T-helper 17 cell (primary cell): Measurements from ENCODE around the gene SERPINA9. TPM values are rescaled to one million over a fixed set of nuclear protein-coding genes. Genes with fewer than 3 reads are reported as not detected.
"Not testable (repeated sequence)": the region's sequence is repeated elsewhere in the genome, so short reads cannot be mapped to it uniquely, and the experiment has no call there.

Experiments used
- ATAC-seq: fragments of 150-1000 bp; cut with Tn5 transposase; 2 replicates; pipeline ENCODE4 v1.10.0; 2021; ENCODE audit warnings: mild to moderate bottlenecking, moderate library complexity
- DNase-seq, 3 donors: peaks; one replicate each; pipeline versions ENCODE4 v3.0.0 to v3.0.0-alpha.2; 2020 to 2021
- H3K9me3 ChIP-seq: one replicate; pipeline ENCODE4 v1.7.0; 2013; ENCODE audit warnings: low read length, mild to moderate bottlenecking; ENCODE audit not compliant: control insufficient read depth, poor library complexity, severe bottlenecking
- H3K27ac Mint-ChIP-seq: one replicate; pipeline ENCODE4 v1.8.0; 2022; ENCODE audit warnings: mild to moderate bottlenecking, moderate library complexity, mixed read lengths
- H3K27me3 Mint-ChIP-seq: one replicate; pipeline ENCODE4 v1.8.0; 2022; ENCODE audit warnings: mixed read lengths
- H3K36me3 Mint-ChIP-seq: one replicate; pipeline ENCODE4 v1.8.0; 2022; ENCODE audit warnings: low read depth, mixed read lengths
- H3K4me1 Mint-ChIP-seq: one replicate; pipeline ENCODE4 v1.8.0; 2022; ENCODE audit warnings: mild to moderate bottlenecking, mixed read lengths
- H3K4me3 Mint-ChIP-seq: one replicate; pipeline ENCODE4 v1.8.0; 2022; ENCODE audit warnings: mild to moderate bottlenecking, moderate library complexity, mixed read lengths
- total RNA-seq, 4 donors: library from RNA in 2 of 4; stranded (reverse) in 2 of 4; gene quantifications; one replicate each; pipeline ENCODE4 v1.2.3 and lab custom pipeline; 2022 to 2026

Gene SERPINA9
- total RNA-seq, 2 donors from 2014 or later, result not detected

DNA sequence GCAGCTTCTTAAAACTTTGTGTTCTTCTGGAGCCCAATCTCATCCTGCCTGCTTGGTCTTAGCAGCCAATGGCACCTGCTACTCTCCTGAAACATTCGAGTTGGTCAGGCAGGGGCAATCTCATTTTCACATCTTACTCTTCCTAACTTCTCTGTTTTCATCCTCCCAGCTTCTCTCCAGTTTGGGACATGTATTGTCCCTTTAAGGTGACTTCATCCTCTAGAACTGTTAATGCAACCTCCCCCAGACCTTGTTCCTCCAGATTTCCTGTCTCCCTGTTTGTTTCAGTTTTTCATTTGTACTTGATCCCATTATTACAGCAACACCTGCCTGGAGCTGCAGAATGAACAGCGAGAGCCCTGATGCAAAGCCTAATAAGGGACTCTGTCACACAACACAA is 54.7 kb downstream of the SERPINA9 start:
- no peaks in the 10 kb centered on the region for H3K9me3 ChIP-seq
- DNase-seq, result no peak
- Mint-ChIP-seq H3K27ac (no peak overlapping the region), H3K4me3 (no peak overlapping the region), H3K4me1 (peaks cover 2% of the 10 kb centered on the region), H3K27me3 (peaks cover 16% of the 10 kb centered on the region), H3K36me3 (no peaks in the 10 kb centered on the region)
- ATAC-seq, result no peak

DNA sequence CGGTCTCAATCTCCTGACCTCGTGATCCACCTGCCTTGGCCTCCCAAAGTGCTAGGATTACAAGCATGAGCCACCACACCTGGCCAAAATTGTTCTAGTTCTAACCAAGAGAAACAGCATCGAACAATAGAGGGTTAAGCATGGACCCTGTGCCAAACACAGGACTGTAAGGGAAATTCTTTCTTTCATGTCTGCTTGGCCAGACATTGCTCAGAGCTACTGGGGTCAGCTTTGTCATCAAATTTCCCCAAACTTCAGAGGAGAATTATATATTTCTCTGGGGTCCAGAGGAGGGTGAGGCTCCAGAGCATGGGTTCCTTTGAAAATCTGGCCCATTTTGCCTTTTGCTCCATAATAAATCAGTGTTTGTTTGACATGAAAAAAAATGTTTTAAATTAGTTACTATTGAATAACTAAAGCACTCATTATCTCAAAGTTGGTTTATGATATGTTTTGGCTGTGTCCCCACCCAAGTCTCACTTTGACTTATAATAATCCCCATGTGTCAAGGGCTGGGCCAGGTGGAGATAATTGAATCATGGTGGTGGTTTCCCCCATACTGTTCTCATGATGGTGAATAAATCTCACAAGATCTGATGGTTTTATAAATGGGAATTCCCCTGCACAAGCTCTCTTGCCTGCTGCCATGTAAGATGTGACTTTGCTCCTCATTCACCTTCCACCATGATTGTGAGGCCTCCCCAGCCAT is 58.3 kb downstream of the SERPINA9 start:
- DNase-seq, result not testable (repeated sequence)

More for the DNA sequence above, 58.3 kb downstream of the SERPINA9 start:
- not testable (repeated sequence) for H3K27me3 Mint-ChIP-seq, H3K4me3 Mint-ChIP-seq, H3K9me3 ChIP-seq, H3K36me3 Mint-ChIP-seq, H3K4me1 Mint-ChIP-seq, H3K27ac Mint-ChIP-seq, ATAC-seq

Other genes with a start within 250 kb of the SERPINA9 start
- not detected for gene SERPINA10, start 182.9 kb downstream of the SERPINA9 start, total RNA-seq
- gene SERPINA6, start 152.9 kb downstream of the SERPINA9 start, total RNA-seq, result not detected
- gene SERPINA2, start 109.5 kb downstream of the SERPINA9 start, total RNA-seq, result not detected
- gene SERPINA1, start 87.6 kb downstream of the SERPINA9 start, total RNA-seq, result 10 to 100 TPM in 1 of 2 donors, 1 to 10 TPM in 1; 3.5 to 15.5 TPM
- not detected for gene SERPINA11, start 23.4 kb downstream of the SERPINA9 start, total RNA-seq
- gene SERPINA12, start 33.3 kb upstream of the SERPINA9 start, total RNA-seq, result not detected
- not detected for gene SERPINA4, start 85.2 kb upstream of the SERPINA9 start, total RNA-seq
- not detected for gene SERPINA5, start 105.2 kb upstream of the SERPINA9 start, total RNA-seq
- gene SERPINA3, start 136.2 kb upstream of the SERPINA9 start, total RNA-seq, result not detected